Measurements from ENCODE around the gene CNKSR2.

- TF ChIP-seq, protein P1, sequence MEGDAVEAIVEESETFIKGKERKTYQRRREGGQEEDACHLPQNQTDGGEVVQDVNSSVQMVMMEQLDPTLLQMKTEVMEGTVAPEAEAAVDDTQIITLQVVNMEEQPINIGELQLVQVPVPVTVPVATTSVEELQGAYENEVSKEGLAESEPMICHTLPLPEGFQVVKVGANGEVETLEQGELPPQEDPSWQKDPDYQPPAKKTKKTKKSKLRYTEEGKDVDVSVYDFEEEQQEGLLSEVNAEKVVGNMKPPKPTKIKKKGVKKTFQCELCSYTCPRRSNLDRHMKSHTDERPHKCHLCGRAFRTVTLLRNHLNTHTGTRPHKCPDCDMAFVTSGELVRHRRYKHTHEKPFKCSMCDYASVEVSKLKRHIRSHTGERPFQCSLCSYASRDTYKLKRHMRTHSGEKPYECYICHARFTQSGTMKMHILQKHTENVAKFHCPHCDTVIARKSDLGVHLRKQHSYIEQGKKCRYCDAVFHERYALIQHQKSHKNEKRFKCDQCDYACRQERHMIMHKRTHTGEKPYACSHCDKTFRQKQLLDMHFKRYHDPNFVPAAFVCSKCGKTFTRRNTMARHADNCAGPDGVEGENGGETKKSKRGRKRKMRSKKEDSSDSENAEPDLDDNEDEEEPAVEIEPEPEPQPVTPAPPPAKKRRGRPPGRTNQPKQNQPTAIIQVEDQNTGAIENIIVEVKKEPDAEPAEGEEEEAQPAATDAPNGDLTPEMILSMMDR (conservative IDR thresholded peaks at IDR 0.05; ENCODE audit: low read depth, low read length): no peak
- TF ChIP-seq EZH2 (IDR thresholded peaks at IDR 0.05; ENCODE audit: borderline replicate concordance, low read depth, low read length, poor library complexity, severe bottlenecking): no peak
Measured at GRCh38 chrX:21662761-21663160, 288.5 kb downstream of the CNKSR2 start.

Data from A673 (cell line).